ENCODE measurements around the gene FASTKD1.
"Not testable (repeated sequence)": the region's sequence is repeated elsewhere in the genome, so short reads cannot be mapped to it uniquely, and the experiment has no call there.

The FASTKD1 gene

GRCh38 chr2:169572189-169572588 is 1.5 kb downstream of the FASTKD1 start:
- DNase-seq (ENCODE audit: low read depth in 1 of 2, low spot score in 1 of 2): no peak

- DNase-seq (ENCODE audit: low read depth in 1 of 2, low spot score in 1 of 2): no peak
Observed at GRCh38 chr2:169571571-169571970, 2.1 kb downstream of the FASTKD1 start.

GRCh38 chr2:169570752-169571151 is 2.9 kb downstream of the FASTKD1 start:
- DNase-seq (ENCODE audit: low read depth in 1 of 2, low spot score in 1 of 2): not testable (repeated sequence)

GRCh38 chr2:169569948-169570347 is 3.7 kb downstream of the FASTKD1 start:
- no peak for DNase-seq (ENCODE audit: low read depth in 1 of 2, low spot score in 1 of 2)

GRCh38 chr2:169565686-169566085 is 8.0 kb downstream of the FASTKD1 start:
- no peak for DNase-seq (ENCODE audit: low read depth in 1 of 2, low spot score in 1 of 2)

GRCh38 chr2:169562519-169562918 is 11.1 kb downstream of the FASTKD1 start:
- no peak for DNase-seq (ENCODE audit: low read depth in 1 of 2, low spot score in 1 of 2)

GRCh38 chr2:169562084-169562483 is 11.6 kb downstream of the FASTKD1 start:
- not testable (repeated sequence) for DNase-seq (ENCODE audit: low read depth in 1 of 2, low spot score in 1 of 2)

- DNase-seq (ENCODE audit: low read depth in 1 of 2, low spot score in 1 of 2): no peak
Observed at GRCh38 chr2:169561364-169561763, 12.3 kb downstream of the FASTKD1 start.

GRCh38 chr2:169546756-169547155 is 26.9 kb downstream of the FASTKD1 start:
- no peak for DNase-seq (ENCODE audit: low read depth in 1 of 2, low spot score in 1 of 2)

GRCh38 chr2:169542433-169542832 is 31.2 kb downstream of the FASTKD1 start:
- DNase-seq (ENCODE audit: low read depth in 1 of 2, low spot score in 1 of 2): no peak

GRCh38 chr2:169540146-169540545 is 33.5 kb downstream of the FASTKD1 start:
- DNase-seq (ENCODE audit: low read depth in 1 of 2, low spot score in 1 of 2): no peak

GRCh38 chr2:169539460-169539859 is 34.2 kb downstream of the FASTKD1 start:
- DNase-seq (ENCODE audit: low read depth in 1 of 2, low spot score in 1 of 2): not testable (repeated sequence)

GRCh38 chr2:169528271-169528701 is 45.4 kb downstream of the FASTKD1 start:
- peak; percentile 46 to 52 for DNase-seq (ENCODE audit: low read depth in 1 of 2, low spot score in 1 of 2)

GRCh38 chr2:169526451-169526850 is 47.2 kb downstream of the FASTKD1 start:
- no peak for DNase-seq (ENCODE audit: low read depth in 1 of 2, low spot score in 1 of 2)

GRCh38 chr2:169525434-169525833 is 48.2 kb downstream of the FASTKD1 start:
- DNase-seq (ENCODE audit: low read depth in 1 of 2, low spot score in 1 of 2): no peak

GRCh38 chr2:169523681-169524080 is 50.0 kb downstream of the FASTKD1 start:
- no peak for DNase-seq (ENCODE audit: low read depth in 1 of 2, low spot score in 1 of 2)

GRCh38 chr2:169520896-169521295 is 52.8 kb downstream of the FASTKD1 start:
- DNase-seq (ENCODE audit: low read depth in 1 of 2, low spot score in 1 of 2): no peak

GRCh38 chr2:169516488-169516995 is 57.1 kb downstream of the FASTKD1 start:
- DNase-seq (ENCODE audit: low read depth in 1 of 2, low spot score in 1 of 2): not testable (repeated sequence)

- DNase-seq (ENCODE audit: low read depth in 1 of 2, low spot score in 1 of 2): not testable (repeated sequence)
Observed at GRCh38 chr2:169514758-169515157, 58.9 kb downstream of the FASTKD1 start.

GRCh38 chr2:169513926-169514325 is 59.7 kb downstream of the FASTKD1 start:
- no peak for DNase-seq (ENCODE audit: low read depth in 1 of 2, low spot score in 1 of 2)

GRCh38 chr2:169513094-169513493 is 60.6 kb downstream of the FASTKD1 start:
- DNase-seq (ENCODE audit: low read depth in 1 of 2, low spot score in 1 of 2): no peak

GRCh38 chr2:169512525-169512924 is 61.1 kb downstream of the FASTKD1 start:
- DNase-seq (ENCODE audit: low read depth in 1 of 2, low spot score in 1 of 2): no peak

GRCh38 chr2:169511818-169512217 is 61.8 kb downstream of the FASTKD1 start:
- no peak for DNase-seq (ENCODE audit: low read depth in 1 of 2, low spot score in 1 of 2)

GRCh38 chr2:169510496-169510895 is 63.2 kb downstream of the FASTKD1 start:
- no peak for DNase-seq (ENCODE audit: low read depth in 1 of 2, low spot score in 1 of 2)
